ENCODE results near the gene STAT5A. TPM values are rescaled to one million over a fixed set of nuclear protein-coding genes. Genes with fewer than 3 reads are reported as not detected.

The STAT5A gene
- polyA plus RNA-seq, 1 donor (not counting 4 experiments of a cell fraction or from before 2014, with no cell fraction given) = 0.51 TPM

DNA sequence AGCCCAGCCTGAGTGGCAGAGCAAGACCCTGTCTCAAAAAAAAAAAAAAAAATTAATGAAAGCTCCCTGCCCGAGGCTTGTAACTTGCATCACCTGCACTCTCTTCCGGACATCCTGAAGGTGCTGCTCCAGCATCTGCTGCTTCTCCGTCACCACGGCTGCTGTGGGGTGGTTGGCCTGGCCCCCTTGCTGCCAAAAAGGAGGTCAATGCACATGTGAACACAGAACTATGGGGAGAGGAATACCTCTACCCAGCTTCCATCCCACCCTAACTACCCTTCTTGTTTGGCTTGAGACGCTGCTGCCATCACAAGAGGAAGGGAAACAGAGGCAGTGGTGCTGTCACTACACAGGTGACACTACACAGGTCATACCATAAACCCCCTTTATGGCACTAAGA lies 50.9 kb downstream of the STAT5A start:
- no peak for DNase-seq (ENCODE audit: low read depth, low spot score)
- H3K9ac ChIP-seq (ENCODE audit: control insufficient read depth, extremely low read depth, insufficient read depth, low read length) = no peak overlapping the region
- no peak for FAIRE-seq
- no peak overlapping the region for H3K4me2 ChIP-seq (ENCODE audit: control insufficient read depth, extremely low read depth, insufficient read depth, low read depth, low read length)
- H3K36me3 ChIP-seq (ENCODE audit: control insufficient read depth in 2 of 2, extremely low read depth in 1 of 2, insufficient read depth in 2 of 2, low read length in 2 of 2) = peaks cover 24 to 31% of the 10 kb centered on the region in 2 experiments
- no peaks in the 10 kb centered on the region for H3K9me3 ChIP-seq (ENCODE audit: control insufficient read depth, low read depth, low read length)
- no peak overlapping the region for H3K4me3 ChIP-seq (ENCODE audit: control insufficient read depth in 2 of 3, extremely low read depth in 1 of 3, insufficient read depth in 2 of 3, low read depth in 1 of 3, low read length in 3 of 3)
- H3K27ac ChIP-seq (ENCODE audit: control insufficient read depth, insufficient read depth, low read length) = no peak overlapping the region
- H4K20me1 ChIP-seq (ENCODE audit: control insufficient read depth, extremely low read depth, insufficient read depth, low read length) = no peaks in the 10 kb centered on the region
- H2AFZ ChIP-seq (ENCODE audit: control insufficient read depth, low read length) = no peak overlapping the region
- H3K79me2 ChIP-seq (ENCODE audit: control insufficient read depth, insufficient read depth, low read length) = no peaks in the 10 kb centered on the region
- H3K4me1 ChIP-seq (ENCODE audit: control insufficient read depth, extremely low read depth, insufficient read depth, low read length) = no peaks in the 10 kb centered on the region
- no peak for TF ChIP-seq EZH2 (IDR thresholded peaks at IDR 0.05; ENCODE audit: low read length)
- TF ChIP-seq, protein P1, sequence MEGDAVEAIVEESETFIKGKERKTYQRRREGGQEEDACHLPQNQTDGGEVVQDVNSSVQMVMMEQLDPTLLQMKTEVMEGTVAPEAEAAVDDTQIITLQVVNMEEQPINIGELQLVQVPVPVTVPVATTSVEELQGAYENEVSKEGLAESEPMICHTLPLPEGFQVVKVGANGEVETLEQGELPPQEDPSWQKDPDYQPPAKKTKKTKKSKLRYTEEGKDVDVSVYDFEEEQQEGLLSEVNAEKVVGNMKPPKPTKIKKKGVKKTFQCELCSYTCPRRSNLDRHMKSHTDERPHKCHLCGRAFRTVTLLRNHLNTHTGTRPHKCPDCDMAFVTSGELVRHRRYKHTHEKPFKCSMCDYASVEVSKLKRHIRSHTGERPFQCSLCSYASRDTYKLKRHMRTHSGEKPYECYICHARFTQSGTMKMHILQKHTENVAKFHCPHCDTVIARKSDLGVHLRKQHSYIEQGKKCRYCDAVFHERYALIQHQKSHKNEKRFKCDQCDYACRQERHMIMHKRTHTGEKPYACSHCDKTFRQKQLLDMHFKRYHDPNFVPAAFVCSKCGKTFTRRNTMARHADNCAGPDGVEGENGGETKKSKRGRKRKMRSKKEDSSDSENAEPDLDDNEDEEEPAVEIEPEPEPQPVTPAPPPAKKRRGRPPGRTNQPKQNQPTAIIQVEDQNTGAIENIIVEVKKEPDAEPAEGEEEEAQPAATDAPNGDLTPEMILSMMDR (optimal IDR thresholded peaks at IDR 0.05 in 1 of 3, IDR thresholded peaks at IDR 0.05 in 1 of 3, conservative IDR thresholded peaks at IDR 0.05 in 1 of 3; ENCODE audit: extremely low read depth in 1 of 3, insufficient read depth in 2 of 3, low read length in 3 of 3) = no peak
- no peaks in the 10 kb centered on the region for H3K9me1 ChIP-seq (ENCODE audit: control insufficient read depth, extremely low read depth, insufficient read depth, low read length)
- no peaks in the 10 kb centered on the region for H3K27me3 ChIP-seq (ENCODE audit: control insufficient read depth, extremely low read depth, insufficient read depth, low read length)
- dilution Hi-C loops (cut with MboI; ENCODE audit: extremely low pct_ligation_motif_present, low sequenced_read_pairs) = no loop called here

- no peaks in the 10 kb centered on the region for H3K27me3 ChIP-seq (ENCODE audit: control insufficient read depth, extremely low read depth, insufficient read depth, low read length)
- dilution Hi-C loops (cut with MboI; ENCODE audit: extremely low pct_ligation_motif_present, low sequenced_read_pairs) = no loop called here
- FAIRE-seq (no peak), DNase-seq (ENCODE audit: low read depth, low spot score) (no peak)
- H3K27ac ChIP-seq (ENCODE audit: control insufficient read depth, insufficient read depth, low read length) = no peak overlapping the region
- no peak overlapping the region for H3K9ac ChIP-seq (ENCODE audit: control insufficient read depth, extremely low read depth, insufficient read depth, low read length)
- H3K9me1 ChIP-seq (ENCODE audit: control insufficient read depth, extremely low read depth, insufficient read depth, low read length) = no peaks in the 10 kb centered on the region
- H3K79me2 ChIP-seq (ENCODE audit: control insufficient read depth, insufficient read depth, low read length) = no peaks in the 10 kb centered on the region
- H3K36me3 ChIP-seq (ENCODE audit: control insufficient read depth in 2 of 2, extremely low read depth in 1 of 2, insufficient read depth in 2 of 2, low read length in 2 of 2) = peaks cover 27 to 40% of the 10 kb centered on the region in 2 experiments
- H2AFZ ChIP-seq (ENCODE audit: control insufficient read depth, low read length) = no peak overlapping the region
- H3K4me1 ChIP-seq (ENCODE audit: control insufficient read depth, extremely low read depth, insufficient read depth, low read length) = no peaks in the 10 kb centered on the region
- no peaks in the 10 kb centered on the region for H4K20me1 ChIP-seq (ENCODE audit: control insufficient read depth, extremely low read depth, insufficient read depth, low read length)
- no peaks in the 10 kb centered on the region for H3K9me3 ChIP-seq (ENCODE audit: control insufficient read depth, low read depth, low read length)
- TF ChIP-seq, protein P1 (optimal IDR thresholded peaks at IDR 0.05 in 1 of 3, IDR thresholded peaks at IDR 0.05 in 1 of 3, conservative IDR thresholded peaks at IDR 0.05 in 1 of 3; ENCODE audit: extremely low read depth in 1 of 3, insufficient read depth in 2 of 3, low read length in 3 of 3) = no peak
- no peak for TF ChIP-seq EZH2 (IDR thresholded peaks at IDR 0.05; ENCODE audit: low read length)
- no peak overlapping the region for H3K4me3 ChIP-seq (ENCODE audit: control insufficient read depth in 2 of 3, extremely low read depth in 1 of 3, insufficient read depth in 2 of 3, low read depth in 1 of 3, low read length in 3 of 3)
- no peak overlapping the region for H3K4me2 ChIP-seq (ENCODE audit: control insufficient read depth, extremely low read depth, insufficient read depth, low read depth, low read length)
These were observed 52.4 kb downstream of the STAT5A start for GRCh38 chr17:42340691-42341127.
